ENCODE results near the gene RIMS4. TPM values are rescaled to one million over a fixed set of nuclear protein-coding genes. Genes with fewer than 3 reads are reported as not detected.

RIMS4 gene
- total RNA-seq, 1 donor from 2014 or later, result 5.3 TPM

- H3K27ac ChIP-seq, result no peak overlapping the region
- H3K9ac ChIP-seq, result no peak overlapping the region
- H3K4me3 Mint-ChIP-seq, result no peak overlapping the region
- no peak overlapping the region for H2AFZ ChIP-seq (replicated peaks)
- H3K79me2 ChIP-seq (ENCODE audit: low read depth), result no peaks in the 10 kb centered on the region
- peaks cover 7% of the 10 kb centered on the region for H4K20me1 ChIP-seq (ENCODE audit: low read depth)
- no peaks in the 10 kb centered on the region for H3K9me3 Mint-ChIP-seq
- no peak for DNase-seq (ENCODE audit: low spot score)
- H3K27ac Mint-ChIP-seq, result no peak overlapping the region
- H3K36me3 ChIP-seq, result no peaks in the 10 kb centered on the region
- H3K27me3 Mint-ChIP-seq (ENCODE audit: insufficient read depth, low read depth), result peaks cover 16% of the 10 kb centered on the region
- peaks cover 5% of the 10 kb centered on the region for H3F3A ChIP-seq (ENCODE audit: low read depth)
- no peaks in the 10 kb centered on the region for H3K27me3 ChIP-seq
- no peak for TF ChIP-seq CTCF (IDR thresholded peaks at IDR 0.05)
- TF ChIP-seq EZH2 (IDR thresholded peaks at IDR 0.05), result no peak
- no peak for TF ChIP-seq EZH2phosphoT487 (IDR thresholded peaks at IDR 0.05)
- no peaks in the 10 kb centered on the region for H3K36me3 Mint-ChIP-seq
- no peak overlapping the region for H3K4me2 ChIP-seq
- no peaks in the 10 kb centered on the region for H3K9me3 ChIP-seq (ENCODE audit: low read depth)
- peaks cover 26% of the 10 kb centered on the region for H3K4me1 Mint-ChIP-seq
- no peaks in the 10 kb centered on the region for H3K4me1 ChIP-seq
- H3K4me3 ChIP-seq, result no peak overlapping the region
Observed at GRCh38 chr20:44769481-44769863, 40.9 kb downstream of the RIMS4 start.

GRCh38 chr20:44768854-44769480, 41.4 kb downstream of the RIMS4 start:
- H3K9me3 ChIP-seq (ENCODE audit: low read depth), result no peaks in the 10 kb centered on the region
- H4K20me1 ChIP-seq (ENCODE audit: low read depth), result peaks cover 4% of the 10 kb centered on the region
- H3K4me1 Mint-ChIP-seq, result peaks cover 30% of the 10 kb centered on the region
- no peaks in the 10 kb centered on the region for H3K4me1 ChIP-seq
- TF ChIP-seq EZH2phosphoT487 (IDR thresholded peaks at IDR 0.05) (no peak), CTCF (IDR thresholded peaks at IDR 0.05) (no peak), EZH2 (IDR thresholded peaks at IDR 0.05) (no peak)
- no peaks in the 10 kb centered on the region for H3K27me3 ChIP-seq
- H3K4me3 ChIP-seq, result no peak overlapping the region
- no peaks in the 10 kb centered on the region for H3K36me3 Mint-ChIP-seq
- no peaks in the 10 kb centered on the region for H3K79me2 ChIP-seq (ENCODE audit: low read depth)
- no peak overlapping the region for H3K9ac ChIP-seq
- no peaks in the 10 kb centered on the region for H3K9me3 Mint-ChIP-seq
- H3F3A ChIP-seq (ENCODE audit: low read depth), result peaks cover 5% of the 10 kb centered on the region
- peaks cover 16% of the 10 kb centered on the region for H3K27me3 Mint-ChIP-seq (ENCODE audit: insufficient read depth, low read depth)
- no peak overlapping the region for H3K4me3 Mint-ChIP-seq
- H3K4me2 ChIP-seq, result no peak overlapping the region
- no peak for DNase-seq (ENCODE audit: low spot score)
- no peak overlapping the region for H2AFZ ChIP-seq (replicated peaks)
- no peaks in the 10 kb centered on the region for H3K36me3 ChIP-seq
- no peak overlapping the region for H3K27ac ChIP-seq
- no peak overlapping the region for H3K27ac Mint-ChIP-seq

- TF ChIP-seq EZH2 (IDR thresholded peaks at IDR 0.05) (no peak), EZH2phosphoT487 (IDR thresholded peaks at IDR 0.05) (no peak), CTCF (IDR thresholded peaks at IDR 0.05) (no peak)
- Histone ChIP-seq H3K4me1 (peaks cover 3% of the 10 kb centered on the region), H3K4me2 (no peak overlapping the region), H3K36me3 (no peaks in the 10 kb centered on the region), H3F3A (ENCODE audit: low read depth) (peaks cover 5% of the 10 kb centered on the region), H3K79me2 (ENCODE audit: low read depth) (no peaks in the 10 kb centered on the region), H3K27me3 (no peaks in the 10 kb centered on the region), H2AFZ (replicated peaks) (no peak overlapping the region), H3K9ac (no peak overlapping the region), H3K4me3 (no peak overlapping the region), H3K27ac (no peak overlapping the region), H3K9me3 (ENCODE audit: low read depth) (no peaks in the 10 kb centered on the region), H4K20me1 (ENCODE audit: low read depth) (peaks cover 6% of the 10 kb centered on the region)
- Mint-ChIP-seq H3K4me1 (peaks cover 34% of the 10 kb centered on the region), H3K36me3 (no peaks in the 10 kb centered on the region), H3K9me3 (no peaks in the 10 kb centered on the region), H3K27me3 (ENCODE audit: insufficient read depth, low read depth) (peaks cover 16% of the 10 kb centered on the region), H3K4me3 (peak overlapping the region; percentile 9), H3K27ac (no peak overlapping the region)
- DNase-seq (ENCODE audit: low spot score), result no peak
Observed at GRCh38 chr20:44768256-44768655, 42.1 kb downstream of the RIMS4 start.

Data from neural progenitor cell (in vitro differentiated cells).